SK-MEL-5 (cell line): ENCODE data around the gene COX4I1. TPM values are rescaled to one million over a fixed set of nuclear protein-coding genes. Genes with fewer than 3 reads are reported as not detected.

ENCODE experiments used
- DNase-seq: peaks from one replicate; pipeline ENCODE4 v3.0.0-alpha.2; 2016; ENCODE audit warnings: low read depth, low spot score
- in situ Hi-C: cut with HindIII; loops from 2 replicates; pipeline ENCODE4 v1.10.0; 2016; ENCODE audit warnings: low sequenced_read_pairs, high pct_unique_total_duplicates, low pct_unique_long_range_greater_than_20kb
- total RNA-seq: library from RNA; depleted of rRNA; stranded (reverse); fragments of >200 nt; shearing (Covaris generic); gene quantifications from 2 replicates; pipeline ENCODE4 v1.2.3, GENCODE V29; 2014

The COX4I1 gene
- total RNA-seq, 1 experiment from 2014 or later: 696 TPM

- DNase-seq: no peak
- in situ Hi-C loops: no loop called here
Measured at GRCh38 chr16:85762970-85763369, 36.5 kb upstream of the COX4I1 start.

- in situ Hi-C loops: no loop called here
- DNase-seq: no peak
Measured at GRCh38 chr16:85763616-85764015, 35.9 kb upstream of the COX4I1 start.

- no peak for DNase-seq
- in situ Hi-C loops: no loop called here
Measured at GRCh38 chr16:85765211-85765610, 34.3 kb upstream of the COX4I1 start.

GRCh38 chr16:85765767-85766166 lies 33.7 kb upstream of the COX4I1 start:
- DNase-seq: no peak
- in situ Hi-C loops: no loop called here

- DNase-seq: no peak
- in situ Hi-C loops: no loop called here
Measured at GRCh38 chr16:85767531-85767930, 32.0 kb upstream of the COX4I1 start.

- no peak for DNase-seq
- in situ Hi-C loops: no loop called here
Measured at GRCh38 chr16:85768199-85768598, 31.3 kb upstream of the COX4I1 start.

- in situ Hi-C loops: no loop called here
- DNase-seq: no peak
Measured at GRCh38 chr16:85770741-85771140, 28.8 kb upstream of the COX4I1 start.

GRCh38 chr16:85773044-85773443 lies 26.5 kb upstream of the COX4I1 start:
- DNase-seq: no peak
- in situ Hi-C loops: no loop called here

GRCh38 chr16:85774136-85774535 lies 25.4 kb upstream of the COX4I1 start:
- in situ Hi-C loops: no loop called here
- DNase-seq: no peak

GRCh38 chr16:85774811-85775210 lies 24.7 kb upstream of the COX4I1 start:
- in situ Hi-C loops: no loop called here
- DNase-seq: no peak

- in situ Hi-C loops: no loop called here
- no peak for DNase-seq
Measured at GRCh38 chr16:85777583-85778310, 21.7 kb upstream of the COX4I1 start.

- in situ Hi-C loops: no loop called here
- DNase-seq: no peak
Measured at GRCh38 chr16:85778873-85779272, 20.6 kb upstream of the COX4I1 start.

- in situ Hi-C loops: no loop called here
- DNase-seq: no peak
Measured at GRCh38 chr16:85780281-85780680, 19.2 kb upstream of the COX4I1 start.

GRCh38 chr16:85781156-85781555 lies 18.3 kb upstream of the COX4I1 start:
- in situ Hi-C loops: no loop called here
- no peak for DNase-seq

GRCh38 chr16:85781695-85782370 lies 17.7 kb upstream of the COX4I1 start:
- DNase-seq: no peak
- in situ Hi-C loops: no loop called here

- no peak for DNase-seq
- in situ Hi-C loops: no loop called here
Measured at GRCh38 chr16:85782451-85782850, 17.0 kb upstream of the COX4I1 start.

- in situ Hi-C loops: no loop called here
- no peak for DNase-seq
Measured at GRCh38 chr16:85783441-85783840, 16.1 kb upstream of the COX4I1 start.

- DNase-seq: no peak
- in situ Hi-C loops: no loop called here
Measured at GRCh38 chr16:85784813-85785212, 14.7 kb upstream of the COX4I1 start.

- in situ Hi-C loops: no loop called here
- DNase-seq: no peak
Measured at GRCh38 chr16:85785927-85786326, 13.6 kb upstream of the COX4I1 start.
